Measurements from ENCODE around the gene TMED9.

The TMED9 gene

DNA sequence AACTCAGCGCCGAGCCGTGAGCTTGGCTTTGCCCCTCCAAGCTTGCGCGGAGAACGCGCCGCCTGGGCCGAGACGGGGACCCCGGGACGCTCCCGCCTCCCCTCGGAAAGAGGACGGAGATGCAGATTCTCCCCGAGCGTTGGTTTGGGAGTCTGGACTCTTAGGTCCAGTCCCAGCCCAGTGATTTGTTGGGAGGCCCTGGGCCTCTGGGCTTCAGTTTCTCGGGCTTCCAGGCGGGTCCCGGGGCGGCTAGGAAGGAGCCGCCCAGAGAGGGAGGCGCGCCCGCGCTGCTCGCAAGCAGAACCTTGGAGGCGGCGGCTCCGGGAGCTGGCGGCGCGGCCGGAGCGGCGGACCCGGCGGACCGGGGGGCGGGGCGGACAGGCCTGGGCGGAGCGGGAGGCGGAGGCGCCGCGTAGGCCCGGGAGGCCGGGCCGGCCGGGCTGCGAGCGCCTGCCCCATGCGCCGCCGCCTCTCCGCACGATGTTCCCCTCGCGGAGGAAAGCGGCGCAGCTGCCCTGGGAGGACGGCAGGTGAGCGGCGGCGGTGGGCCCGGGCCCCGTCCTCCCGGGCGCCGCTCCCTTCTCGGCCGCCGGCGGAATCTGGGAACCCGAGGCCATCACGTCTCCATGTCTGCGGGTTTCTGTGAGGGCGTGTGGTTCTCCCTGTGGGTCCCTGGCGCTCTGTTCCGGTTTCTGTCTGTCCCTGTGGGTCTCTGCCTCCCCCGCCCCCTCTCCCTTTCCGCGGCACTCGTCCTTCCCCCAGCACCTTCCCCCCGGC lies 7.9 kb downstream of the TMED9 start, which contains the start of gene B4GALT7:
B4GALT7 (plus strand) TSS at position 402 of the 777 bp plus-strand sequence; CDS start at position 481, 79 bp downstream.
- Histone ChIP-seq H4K20me1 (ENCODE audit: insufficient read depth, low read length) (no peaks in the 10 kb centered on the region), H3K27ac (ENCODE audit: low read depth, low read length, poor library complexity, severe bottlenecking) (peak within 1 kb of the TSS; percentile 42), H3K27me3 (ENCODE audit: insufficient read depth, low read length) (no peaks in the 10 kb centered on the region), H3F3A (ENCODE audit: insufficient read depth, low read length) (no peaks in the 10 kb centered on the region), H3K79me2 (ENCODE audit: insufficient read depth, low read length) (no peaks in the 10 kb centered on the region), H3K36me3 (ENCODE audit: insufficient read depth, low read length) (peaks cover 21% of the 10 kb centered on the region), H3K4me2 (ENCODE audit: low read length) (peak within 1 kb of the TSS; percentile 96), H3K9me3 (ENCODE audit: low read length) (no peaks in the 10 kb centered on the region), H3K9ac (ENCODE audit: low read length) (peak within 1 kb of the TSS; percentile 79), H3K4me1 (ENCODE audit: insufficient read depth, low read length, severe bottlenecking) (peaks cover 15% of the 10 kb centered on the region), H3K9me2 (ENCODE audit: low read depth, low read length) (no peaks in the 10 kb centered on the region), H2AFZ (ENCODE audit: low read length) (no peak within 1 kb of the TSS), H3K4me3 (ENCODE audit: low read depth, low read length, poor library complexity, severe bottlenecking) (peak within 1 kb of the TSS; percentile 68)
- TF ChIP-seq EZH2 (IDR thresholded peaks at IDR 0.05; ENCODE audit: borderline replicate concordance, low read length) = no peak
- TF ChIP-seq, protein P1, sequence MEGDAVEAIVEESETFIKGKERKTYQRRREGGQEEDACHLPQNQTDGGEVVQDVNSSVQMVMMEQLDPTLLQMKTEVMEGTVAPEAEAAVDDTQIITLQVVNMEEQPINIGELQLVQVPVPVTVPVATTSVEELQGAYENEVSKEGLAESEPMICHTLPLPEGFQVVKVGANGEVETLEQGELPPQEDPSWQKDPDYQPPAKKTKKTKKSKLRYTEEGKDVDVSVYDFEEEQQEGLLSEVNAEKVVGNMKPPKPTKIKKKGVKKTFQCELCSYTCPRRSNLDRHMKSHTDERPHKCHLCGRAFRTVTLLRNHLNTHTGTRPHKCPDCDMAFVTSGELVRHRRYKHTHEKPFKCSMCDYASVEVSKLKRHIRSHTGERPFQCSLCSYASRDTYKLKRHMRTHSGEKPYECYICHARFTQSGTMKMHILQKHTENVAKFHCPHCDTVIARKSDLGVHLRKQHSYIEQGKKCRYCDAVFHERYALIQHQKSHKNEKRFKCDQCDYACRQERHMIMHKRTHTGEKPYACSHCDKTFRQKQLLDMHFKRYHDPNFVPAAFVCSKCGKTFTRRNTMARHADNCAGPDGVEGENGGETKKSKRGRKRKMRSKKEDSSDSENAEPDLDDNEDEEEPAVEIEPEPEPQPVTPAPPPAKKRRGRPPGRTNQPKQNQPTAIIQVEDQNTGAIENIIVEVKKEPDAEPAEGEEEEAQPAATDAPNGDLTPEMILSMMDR (IDR thresholded peaks at IDR 0.05; ENCODE audit: low read length) = no peak

DNA sequence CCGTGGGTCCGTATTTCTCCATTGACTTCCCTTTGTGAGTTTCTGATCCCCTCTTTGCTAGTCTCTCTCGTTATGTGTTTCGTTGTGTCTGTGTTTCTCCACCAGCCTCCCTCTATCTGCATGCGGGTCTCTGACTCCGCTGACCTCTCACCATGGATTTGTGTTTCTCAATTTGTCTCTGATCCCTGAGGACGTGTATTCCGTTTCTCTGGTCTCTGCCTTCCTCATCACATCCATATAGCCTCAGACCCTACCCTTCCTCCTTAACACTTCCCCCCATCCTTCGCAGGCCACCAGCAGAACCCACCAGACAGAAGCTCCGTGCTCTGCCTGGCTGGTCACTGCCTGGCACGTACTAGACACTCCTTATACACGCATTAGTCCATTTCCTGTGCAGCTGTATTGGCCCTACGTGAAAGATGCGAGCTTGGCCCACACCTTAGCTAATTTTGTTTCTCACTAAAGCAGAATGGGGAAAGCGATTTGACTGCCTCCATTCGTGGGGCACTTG lies 8.6 kb downstream of the TMED9 start:
- Histone ChIP-seq H3K9me2 (ENCODE audit: low read depth, low read length) (no peaks in the 10 kb centered on the region), H3K27me3 (ENCODE audit: insufficient read depth, low read length) (no peaks in the 10 kb centered on the region), H4K20me1 (ENCODE audit: insufficient read depth, low read length) (no peaks in the 10 kb centered on the region), H3K79me2 (ENCODE audit: insufficient read depth, low read length) (no peaks in the 10 kb centered on the region), H3K4me3 (ENCODE audit: low read depth, low read length, poor library complexity, severe bottlenecking) (peak overlapping the region; percentile 68), H3K9ac (ENCODE audit: low read length) (peak overlapping the region; percentile 79), H3K4me2 (ENCODE audit: low read length) (peak overlapping the region; percentile 96), H2AFZ (ENCODE audit: low read length) (no peak overlapping the region), H3K36me3 (ENCODE audit: insufficient read depth, low read length) (peaks cover 15% of the 10 kb centered on the region), H3K27ac (ENCODE audit: low read depth, low read length, poor library complexity, severe bottlenecking) (peak overlapping the region; percentile 42), H3K4me1 (ENCODE audit: insufficient read depth, low read length, severe bottlenecking) (peaks cover 15% of the 10 kb centered on the region), H3F3A (ENCODE audit: insufficient read depth, low read length) (no peaks in the 10 kb centered on the region), H3K9me3 (ENCODE audit: low read length) (no peaks in the 10 kb centered on the region)
- TF ChIP-seq, protein P1 (IDR thresholded peaks at IDR 0.05; ENCODE audit: low read length) = no peak
- no peak for TF ChIP-seq EZH2 (IDR thresholded peaks at IDR 0.05; ENCODE audit: borderline replicate concordance, low read length)

DNA sequence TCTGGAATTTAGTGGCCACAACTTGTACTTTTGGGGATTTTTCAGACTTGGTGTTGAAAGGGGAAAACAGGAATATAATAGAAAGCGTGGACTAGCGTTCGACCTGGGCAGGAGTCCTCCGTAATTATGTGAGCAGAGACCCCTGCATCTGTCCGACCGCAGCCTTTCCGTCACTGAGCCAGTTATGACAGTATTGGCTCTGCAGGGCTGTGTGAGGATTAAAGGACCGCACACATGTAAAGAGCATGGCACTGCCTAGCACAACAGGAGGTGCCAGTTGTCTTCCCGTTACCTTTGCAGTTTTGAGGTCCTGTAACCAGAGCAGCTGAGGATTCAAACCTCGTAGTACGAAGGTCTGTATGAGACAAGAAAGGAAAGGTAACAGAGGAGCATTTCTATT lies 9.1 kb downstream of the TMED9 start:
- Histone ChIP-seq H3K9me2 (ENCODE audit: low read depth, low read length) (no peaks in the 10 kb centered on the region), H2AFZ (ENCODE audit: low read length) (no peak overlapping the region), H3K27ac (ENCODE audit: low read depth, low read length, poor library complexity, severe bottlenecking) (no peak overlapping the region), H3K79me2 (ENCODE audit: insufficient read depth, low read length) (no peaks in the 10 kb centered on the region), H3K9me3 (ENCODE audit: low read length) (no peaks in the 10 kb centered on the region), H3K36me3 (ENCODE audit: insufficient read depth, low read length) (peaks cover 12% of the 10 kb centered on the region), H3K4me1 (ENCODE audit: insufficient read depth, low read length, severe bottlenecking) (peaks cover 15% of the 10 kb centered on the region), H3K4me2 (ENCODE audit: low read length) (peak overlapping the region; percentile 96), H3K4me3 (ENCODE audit: low read depth, low read length, poor library complexity, severe bottlenecking) (peak overlapping the region; percentile 68), H3F3A (ENCODE audit: insufficient read depth, low read length) (no peaks in the 10 kb centered on the region), H3K9ac (ENCODE audit: low read length) (peak overlapping the region; percentile 79), H3K27me3 (ENCODE audit: insufficient read depth, low read length) (no peaks in the 10 kb centered on the region), H4K20me1 (ENCODE audit: insufficient read depth, low read length) (no peaks in the 10 kb centered on the region)
- no peak for TF ChIP-seq EZH2 (IDR thresholded peaks at IDR 0.05; ENCODE audit: borderline replicate concordance, low read length)
- TF ChIP-seq, protein P1 (IDR thresholded peaks at IDR 0.05; ENCODE audit: low read length) = no peak
